K562 (cell line): ENCODE measurements around the gene PITPNC1. TPM values are rescaled to one million over a fixed set of nuclear protein-coding genes. Genes with fewer than 3 reads are reported as not detected.

Experiments used
- ATAC-seq: fragments of 200-7000 bp; cut with Tn5 transposase; 3 replicates; pipeline ENCODE4 v1.9.1; 2020; ENCODE audit warnings: moderate library complexity
- BruUV-seq: library from RNA; stranded (reverse); fragments of 400-500 nt; replicated peaks from 2 replicates; lab custom pipeline; 2021; lab: Mats Ljungman, UMichigan
- CTCF ChIA-PET: fragments of 300-600 bp; formaldehyde crosslinking; extraction: SDS; loops from one replicate; lab custom pipeline; 2021; ENCODE audit warnings: low intra/inter-chr PET ratio; lab: Yijun Ruan, JAX
- POLR2A ChIA-PET: fragments of 300-600, 350-650 bp; sonication (Branson Sonifier 250); formaldehyde crosslinking; extraction: SDS; loops from one replicate; lab custom pipeline; 2021; ENCODE audit warnings: antibody characterized with exemption, inconsistent platforms; lab: Yijun Ruan, JAX
- DNase-seq, 4 experiments: peaks; one replicate each; pipeline versions ENCODE4 v3.0.0 to v3.0.0-alpha.2; 2011 to 2018; ENCODE audit warnings: low spot score in 3 of 4, mixed read lengths in 3 of 4; ENCODE audit errors: extremely low read depth in 1 of 4
- FAIRE-seq: peaks from 2 replicates; lab custom pipeline; 2011; peaks lifted over from hg19 to GRCh38; lab: Jason Lieb, UNC
- H2AFZ ChIP-seq: 2 replicates; pipeline ENCODE4 v1.6.0; 2011; ENCODE audit warnings: low read depth, low read length, control low read depth, inconsistent platforms
- H3K27ac ChIP-seq: fragments of 200-600 bp; 3 replicates; pipeline ENCODE4 v1.8.0; 2011; ENCODE audit warnings: low read depth, mild to moderate bottlenecking, control low read depth, inconsistent platforms, low read length, moderate library complexity, mixed read lengths; ENCODE audit errors: extremely low read depth
- H3K27me3 ChIP-seq, 2 experiments: fragments of 300-600 bp in 1 of 2; 2 replicates in 1 of 2; 3 replicates in 1 of 2; pipeline versions ENCODE4 v1.6.0 to v1.8.0; 2011; ENCODE audit warnings: inconsistent platforms in 2 of 2, low read length in 2 of 2, mild to moderate bottlenecking in 1 of 2, mixed read lengths in 1 of 2, moderate library complexity in 1 of 2; ENCODE audit not compliant: control insufficient read depth in 2 of 2, insufficient read depth in 2 of 2
- H3K36me3 ChIP-seq: fragments of 300-600 bp; 3 replicates; pipeline ENCODE4 v1.8.0; 2011; ENCODE audit warnings: mild to moderate bottlenecking, low read length, inconsistent platforms; ENCODE audit not compliant: control insufficient read depth, insufficient read depth
- H3K4me1 ChIP-seq, 2 experiments: fragments of 200-600 bp in 1 of 2; replicated peaks in 1 of 2; 2 replicates in 1 of 2; 3 replicates in 1 of 2; pipeline versions ENCODE4 v1.5.1 to v1.8.0; 2011; ENCODE audit warnings: inconsistent platforms in 2 of 2, low read length in 2 of 2, mild to moderate bottlenecking in 1 of 2, mixed read lengths in 1 of 2, moderate library complexity in 1 of 2; ENCODE audit not compliant: control insufficient read depth in 2 of 2, insufficient read depth in 2 of 2
- H3K4me2 ChIP-seq: 2 replicates; pipeline ENCODE4 v1.6.1; 2011; ENCODE audit warnings: low read length, control low read depth, inconsistent platforms, mixed read lengths; ENCODE audit not compliant: insufficient read depth
- H3K4me3 ChIP-seq: fragments of 200-600 bp; sonication (generic), shearing (Covaris generic); 2 replicates; pipeline ENCODE4 v1.5.1; 2016; ENCODE audit warnings: control low read depth, inconsistent platforms
- H3K79me2 ChIP-seq: fragments of 200-600 bp; 3 replicates; pipeline ENCODE4 v1.8.0; 2011; ENCODE audit warnings: low read length, inconsistent platforms; ENCODE audit not compliant: control insufficient read depth, insufficient read depth
- H3K9ac ChIP-seq, 2 experiments: 2 replicates each; pipeline versions ENCODE4 v1.6.0 to v1.6.1; 2011; ENCODE audit warnings: low read depth in 2 of 2, low read length in 2 of 2, control low read depth in 1 of 2, inconsistent platforms in 1 of 2, mild to moderate bottlenecking in 1 of 2, mixed read lengths in 1 of 2; ENCODE audit not compliant: insufficient read depth in 1 of 2
- H3K9me1 ChIP-seq: one replicate; pipeline ENCODE4 v1.6.0; 2011; ENCODE audit warnings: inconsistent platforms, mild to moderate bottlenecking, low read length, moderate library complexity; ENCODE audit not compliant: control insufficient read depth, insufficient read depth
- H3K9me3 ChIP-seq: replicated peaks from 2 replicates; pipeline ENCODE4 v1.5.1; 2011; ENCODE audit warnings: low read depth, low read length, inconsistent platforms; ENCODE audit not compliant: control insufficient read depth, insufficient read depth
- H4K20me1 ChIP-seq: replicated peaks from 2 replicates; pipeline ENCODE4 v1.6.1; 2011; ENCODE audit warnings: low read length, inconsistent platforms, mixed read lengths; ENCODE audit not compliant: control insufficient read depth, insufficient read depth
- ARID3A ChIP-seq: IDR thresholded peaks from 2 replicates; pipeline ENCODE4 v1.6.1; 2012; ENCODE audit warnings: low read depth, low read length, improper control_type of control experiment, borderline replicate concordance
- CBX8 ChIP-seq: fragments of 200-600 bp; sonication (generic); IDR thresholded peaks from 2 replicates; pipeline ENCODE4 v1.6.1; 2012; ENCODE audit warnings: borderline replicate concordance, mixed run types, low read depth, mild to moderate bottlenecking, moderate library complexity, mixed read lengths, low read length, control low read depth, inconsistent platforms; ENCODE audit not compliant: poor library complexity, severe bottlenecking; ENCODE audit errors: extremely low read depth
- FOXP1 ChIP-seq: sonication (generic); formaldehyde crosslinking; IDR thresholded peaks from 2 replicates; pipeline ENCODE4 v1.8.0; 2022; ENCODE audit warnings: mild to moderate bottlenecking, missing genetic modification reagents
- HES1 ChIP-seq: fragments of 450-650 bp; IDR thresholded peaks from 2 replicates; pipeline ENCODE4 v1.6.1; 2016; ENCODE audit warnings: low read depth, mild to moderate bottlenecking, moderate library complexity
- HNRNPUL1 ChIP-seq: fragments of 200-400 bp; formaldehyde crosslinking; IDR thresholded peaks from 2 replicates; pipeline ENCODE4 v1.6.1; 2017; ENCODE audit warnings: low read length
- MAZ ChIP-seq, 2 experiments: fragments of 450-650 bp in 1 of 2; sonication (generic) in 1 of 2; formaldehyde crosslinking; IDR thresholded peaks in 1 of 2; conservative IDR thresholded peaks in 1 of 2; 2 replicates each; pipeline versions ENCODE4 v1.4.0 to v1.5.0; 2020; ENCODE audit warnings: mild to moderate bottlenecking in 1 of 2, missing genetic modification reagents in 1 of 2
- NCOA6 ChIP-seq: fragments of 450-650 bp; IDR thresholded peaks from 2 replicates; pipeline ENCODE4 v1.6.1; 2017; ENCODE audit warnings: mild to moderate bottlenecking
- NR2C1 ChIP-seq, 2 experiments: fragments of 450-650 bp; IDR thresholded peaks; 2 replicates each; pipeline ENCODE4 v1.6.1; 2017; ENCODE audit warnings: mild to moderate bottlenecking in 2 of 2, antibody characterized with exemption in 1 of 2, inconsistent platforms in 1 of 2, missing compliant biosample characterization in 1 of 2, missing genetic modification characterization in 1 of 2
- NR2F6 ChIP-seq: fragments of 450-650 bp; formaldehyde crosslinking; IDR thresholded peaks from 2 replicates; pipeline ENCODE4 v1.4.0; 2020; ENCODE audit warnings: mild to moderate bottlenecking
- POLR2H ChIP-seq: IDR thresholded peaks from 2 replicates; pipeline ENCODE4 v1.6.1; 2016; ENCODE audit warnings: missing genetic modification characterization, low read depth, mild to moderate bottlenecking, control low read depth, missing compliant biosample characterization, moderate library complexity
- RBM39 ChIP-seq: fragments of 200-400 bp; formaldehyde crosslinking; optimal IDR thresholded peaks from 2 replicates; pipeline ENCODE3; 2018; ENCODE audit warnings: low read depth, low read length
- ZMIZ1 ChIP-seq, 2 experiments: fragments of 150-350 bp in 1 of 2; IDR thresholded peaks; 2 replicates each; pipeline ENCODE4 v1.6.1; 2012 to 2016; ENCODE audit warnings: low read depth in 2 of 2, low read length in 2 of 2, mild to moderate bottlenecking in 1 of 2, moderate library complexity in 1 of 2
- ZNF311 ChIP-seq: fragments of 250-450 bp; sonication (Bioruptor Pico); IDR thresholded peaks from 2 replicates; pipeline ENCODE4 v1.4.0; 2020; ENCODE audit warnings: mild to moderate bottlenecking, moderate library complexity
- ZNF583 ChIP-seq: fragments of 250-450 bp; sonication (Bioruptor Pico); IDR thresholded peaks from 2 replicates; pipeline ENCODE4 v1.4.0; 2020
- WGBS: fragments of 100-300 bp; shearing (Covaris generic); methylation state at CpG from one replicate; pipeline ENCODE4 v1.1.6; 2016; ENCODE audit warnings: low coverage, mixed read lengths; ENCODE audit not compliant: insufficient coverage; ENCODE audit errors: missing lambda C conversion rate; 5-methylcytosine and 5-hydroxymethylcytosine counted together
- in situ Hi-C: fragments of 300-500 bp; cut with MboI; formaldehyde crosslinking; loops from 4 replicates; pipeline ENCODE4 v1.15.0; 2018; ENCODE audit warnings: inconsistent platforms, mixed read lengths
- intact Hi-C: fragments of 100-400 bp; cut with micrococcal nuclease; formaldehyde crosslinking; loops from 2 replicates; pipeline ENCODE4 v1.14.2; 2022
- polyA plus RNA-seq, 8 experiments: library from polyadenylated mRNA; depleted of rRNA in 4 of 8; stranded (reverse) in 5 of 8; unstranded in 3 of 8; fragments of >200 nt; fragmentation: Nextera tagmentation in 2 of 8; fragmentation: Illumina TruSeq in 1 of 8; extraction: Ambion mirVana in 2 of 8; extraction: Trizol in 1 of 8; gene quantifications; 2 replicates each; pipeline versions ENCODE4 v1.2.1 to v1.2.3, GENCODE V29; 2011 to 2014; ENCODE audit warnings: inconsistent platforms in 1 of 8, missing spikeins in 1 of 8
- total RNA-seq, 7 experiments: library from RNA; depleted of rRNA in 6 of 7; stranded (reverse); fragments of >200 nt in 6 of 7; fragmentation: Illumina TruSeq in 2 of 7; extraction: Trizol in 2 of 7; gene quantifications; 2 replicates each; pipeline versions ENCODE4 v1.2.1 to v1.2.3, GENCODE V29; 2011 to 2021; ENCODE audit warnings: low replicate concordance in 1 of 7

The PITPNC1 gene
- total and polyA plus RNA-seq, 9 of the 15 experiments (the other 6 are each of a cell fraction or from before 2014, with no cell fraction given): 0.11 to 1.1 (median 0.65) TPM

- H2AFZ ChIP-seq: no peak overlapping the region
- DNase-seq (no peak), ATAC-seq (no peak), FAIRE-seq (no peak)
- in situ Hi-C loops (loop anchor here (25.0 kb wide), 1 partner anchor 295 kb away; the partner anchor contains the start of gene PITPNC1), intact Hi-C loops (no loop called here)
- no peak overlapping the region for H3K9ac ChIP-seq
- H3K36me3 ChIP-seq: no peaks in the 10 kb centered on the region
- no TSS peak for BruUV-seq
- no peak overlapping the region for H3K4me3 ChIP-seq
- POLR2A ChIA-PET: no interaction called here
- H3K9me1 ChIP-seq: no peaks in the 10 kb centered on the region
- H3K4me1 ChIP-seq: no peaks in the 10 kb centered on the region
- no peak overlapping the region for H3K27ac ChIP-seq
- H3K9me3 ChIP-seq: no peaks in the 10 kb centered on the region
- 0% methylated on average over 2 of the region's 2 CpGs for WGBS
- no peak for TF ChIP-seq NCOA6
- TF ChIP-seq FOXP1 (CRISPR knock-in tag): no peak
- TF ChIP-seq CBX8: no peak
- TF ChIP-seq ZNF311: no peak
- TF ChIP-seq ZNF583 (CRISPR knock-in tag): no peak
- no peak for TF ChIP-seq MAZ (CRISPR knock-in tag; conservative IDR thresholded peaks at IDR 0.05 in 1 of 2, IDR thresholded peaks at IDR 0.05 in 1 of 2)
- no peak for TF ChIP-seq NR2F6 (CRISPR knock-in tag)
- TF ChIP-seq NR2C1 (IDR thresholded peaks at IDR 0.05): no peak
- TF ChIP-seq NR2C1 (tag; IDR thresholded peaks at IDR 0.05): no peak
- TF ChIP-seq ZMIZ1 (IDR thresholded peaks at IDR 0.05; ENCODE audit: low read depth in 2 of 2, low read length in 2 of 2): no peak
- no peak for TF ChIP-seq RBM39
- no peak for TF ChIP-seq HES1
- no peak for TF ChIP-seq HNRNPUL1
- no peak for TF ChIP-seq POLR2H (tag)
- TF ChIP-seq ARID3A: no peak
- H3K27me3 ChIP-seq: peaks cover 16 to 27% of the 10 kb centered on the region in 2 experiments
- H3K79me2 ChIP-seq: no peaks in the 10 kb centered on the region
- no peak overlapping the region for H3K4me2 ChIP-seq
- CTCF ChIA-PET: no interaction called here
- H4K20me1 ChIP-seq: no peaks in the 10 kb centered on the region
Measured at GRCh38 chr17:67682196-67682595, 305.1 kb downstream of the PITPNC1 start.
